Activated CD4-positive, alpha-beta T cell treated with anti-CD3 and anti-CD28 coated beads, Interleukin-2, amount 50 U/mL, for 1 hour (primary cell): ENCODE results near the gene MED8.
"Not testable (repeated sequence)": the region's sequence is repeated elsewhere in the genome, so short reads cannot be mapped to it uniquely, and the experiment has no call there.

Experiments
- DNase-seq: peaks from one replicate; pipeline ENCODE4 v3.0.0-alpha.2; 2020

Gene MED8

DNA sequence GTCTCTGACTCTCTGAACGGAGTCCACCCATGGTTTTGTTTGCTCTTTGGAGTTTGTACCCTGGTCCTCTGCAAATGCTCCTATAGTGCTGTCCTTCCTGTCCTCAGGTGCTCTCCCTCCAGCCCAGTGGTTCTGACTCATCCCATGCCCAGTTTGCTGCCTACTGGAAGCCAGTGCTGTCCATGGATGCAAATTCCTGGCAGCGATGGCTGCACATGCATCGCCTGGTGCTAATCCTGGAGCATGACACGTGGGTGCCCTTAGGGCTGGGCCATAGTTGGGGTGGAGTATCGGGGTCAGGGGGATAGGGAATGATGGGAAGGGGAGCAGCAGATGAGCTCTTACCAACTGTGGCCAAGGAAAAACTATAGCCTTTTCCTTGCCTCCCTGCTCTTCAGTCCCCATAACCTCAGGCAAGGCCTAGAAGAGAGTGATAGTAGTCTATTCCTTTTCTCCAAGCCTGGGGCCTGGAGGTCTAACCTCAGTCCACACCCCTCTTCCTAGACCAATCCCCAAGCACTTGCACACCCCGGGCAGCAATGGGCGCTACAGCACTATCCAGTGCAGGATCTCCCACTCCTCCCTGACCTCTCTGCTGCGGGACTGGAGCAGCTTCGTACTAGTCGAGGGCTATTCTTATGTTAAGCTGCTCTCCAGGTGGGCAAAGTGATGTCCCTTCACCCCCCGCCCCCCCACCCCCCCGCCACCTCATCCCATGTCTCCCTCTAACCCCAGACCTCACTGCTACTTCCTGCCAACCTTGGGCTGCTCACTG is 32.6 kb upstream of the MED8 start:
- no peak for DNase-seq

DNA sequence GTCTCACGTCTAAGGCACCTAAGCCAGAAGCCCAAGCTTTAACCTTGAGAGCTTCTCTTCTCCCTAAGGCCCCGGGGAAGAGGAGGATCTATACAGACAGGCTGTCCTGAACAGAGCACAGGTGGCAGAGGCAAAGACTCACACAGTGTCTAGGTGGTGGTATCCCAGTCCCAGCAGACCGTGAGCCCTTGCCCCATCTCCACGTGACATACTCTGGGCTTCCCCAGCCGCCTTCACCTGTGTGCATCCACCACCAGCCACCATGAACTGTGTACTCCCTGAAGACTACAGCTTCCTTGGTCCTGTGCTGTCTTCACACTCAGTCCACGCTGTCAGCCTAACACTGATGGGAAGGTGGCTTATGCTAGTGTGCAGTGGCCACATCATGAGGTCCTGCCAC is 31.8 kb upstream of the MED8 start:
- DNase-seq: no peak

- DNase-seq: no peak
These were observed 31.3 kb upstream of the MED8 start for GRCh38 chr1:43420874-43421273.

- no peak for DNase-seq
These were observed 30.2 kb upstream of the MED8 start for GRCh38 chr1:43419627-43420425.

- DNase-seq: no peak
These were observed 29.3 kb upstream of the MED8 start for GRCh38 chr1:43418858-43419257.

- no peak for DNase-seq
These were observed 26.3 kb upstream of the MED8 start for GRCh38 chr1:43415901-43416300.

DNA sequence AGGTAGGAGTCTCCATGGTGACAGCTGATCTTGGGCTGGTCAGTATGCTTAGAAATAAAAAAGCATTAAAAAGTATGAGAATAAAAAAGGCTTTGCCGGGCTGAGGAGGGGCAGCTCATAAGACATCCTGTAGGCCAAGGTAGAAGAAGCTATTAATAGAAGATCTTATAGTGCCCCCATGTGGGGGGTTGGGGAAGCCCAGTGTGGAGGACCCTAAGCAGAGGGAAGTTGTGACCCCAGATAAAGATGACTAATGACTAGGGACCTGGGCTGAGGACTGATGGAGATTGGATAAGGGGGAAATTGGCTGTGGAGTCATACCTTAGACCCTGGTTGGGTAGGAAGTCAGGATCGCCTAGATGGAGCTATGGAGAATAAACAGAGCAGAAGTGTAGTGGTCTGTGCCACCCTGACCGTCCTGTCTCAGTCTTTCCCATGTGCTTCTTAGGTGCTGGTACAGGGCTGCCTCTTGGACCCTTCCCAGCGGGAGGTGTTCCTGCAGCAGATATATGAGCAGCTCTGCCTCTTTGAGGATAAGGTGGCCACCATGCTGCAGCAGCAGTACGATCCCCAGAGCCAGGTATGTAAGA is 25.1 kb upstream of the MED8 start:
- DNase-seq: peak; percentile 64

DNA sequence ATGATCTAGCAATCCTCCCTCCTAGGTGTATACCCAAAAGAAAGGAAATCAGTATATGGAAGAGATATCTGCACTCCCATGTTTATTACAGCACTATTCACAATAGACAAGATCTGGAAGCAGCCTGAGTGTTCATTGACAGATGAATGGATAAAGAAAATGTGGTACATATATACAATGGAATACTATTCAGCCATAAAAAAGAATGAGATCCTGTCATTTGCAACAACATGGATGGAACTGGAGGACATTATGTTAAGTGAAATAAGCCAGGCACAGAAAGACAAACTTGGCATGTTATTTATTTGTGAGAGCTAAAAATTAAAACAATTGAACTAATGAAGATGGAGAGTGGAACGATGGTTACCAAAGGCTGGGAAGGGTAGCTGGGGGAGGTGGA is 23.8 kb upstream of the MED8 start:
- not testable (repeated sequence) for DNase-seq

DNA sequence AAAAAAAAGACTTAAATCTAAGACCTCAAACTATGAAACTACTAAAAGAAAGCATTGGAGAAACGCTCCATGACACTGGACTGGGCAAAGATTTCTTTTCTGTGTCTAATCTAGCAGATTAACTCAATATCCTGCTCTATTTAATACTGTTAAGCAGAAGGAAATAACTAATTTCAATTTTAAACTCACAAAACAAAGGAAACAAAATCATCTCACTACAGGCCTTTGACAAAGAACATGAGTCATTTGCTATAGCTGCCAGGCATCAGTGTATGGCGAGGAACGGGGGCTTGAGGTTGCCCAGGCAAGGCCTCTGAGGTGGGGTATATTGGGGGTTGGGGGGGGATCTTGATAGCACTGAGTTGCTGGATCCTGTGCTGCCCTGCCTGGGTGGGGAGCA is 21.0 kb upstream of the MED8 start:
- DNase-seq: no peak

- DNase-seq: no peak
These were observed 16.3 kb upstream of the MED8 start for GRCh38 chr1:43405876-43406234.

DNA sequence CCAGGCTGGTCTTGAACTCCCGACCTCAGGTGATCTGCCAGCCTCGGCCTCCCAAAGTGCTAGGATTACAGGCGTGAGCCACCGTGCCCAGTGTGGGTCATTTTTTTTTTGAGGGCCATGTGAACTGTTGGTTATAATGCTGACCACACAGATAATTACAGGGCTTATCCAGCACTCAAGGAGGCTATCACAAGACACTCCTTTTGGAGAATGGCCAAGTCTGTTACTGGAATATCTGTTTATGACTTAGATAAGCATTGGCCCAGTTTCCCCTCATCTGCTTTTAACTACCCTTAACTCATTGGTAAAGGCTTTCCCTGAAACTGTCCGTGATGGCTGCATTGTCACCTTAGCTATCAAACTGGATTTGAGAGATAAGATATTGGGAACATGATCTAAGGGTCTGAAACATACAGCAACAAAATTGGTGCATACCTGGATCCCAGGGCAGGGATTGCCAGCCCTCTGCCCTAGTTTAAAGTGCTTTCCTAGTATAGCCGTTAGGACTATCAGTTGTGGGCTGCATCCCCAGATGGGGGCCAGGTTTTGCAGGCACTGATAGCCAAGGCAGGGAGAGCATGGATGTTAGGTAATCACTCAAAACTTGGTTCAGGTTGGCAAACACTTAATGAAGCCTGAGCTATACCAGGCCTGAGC is 15.7 kb upstream of the MED8 start:
- no peak for DNase-seq

DNA sequence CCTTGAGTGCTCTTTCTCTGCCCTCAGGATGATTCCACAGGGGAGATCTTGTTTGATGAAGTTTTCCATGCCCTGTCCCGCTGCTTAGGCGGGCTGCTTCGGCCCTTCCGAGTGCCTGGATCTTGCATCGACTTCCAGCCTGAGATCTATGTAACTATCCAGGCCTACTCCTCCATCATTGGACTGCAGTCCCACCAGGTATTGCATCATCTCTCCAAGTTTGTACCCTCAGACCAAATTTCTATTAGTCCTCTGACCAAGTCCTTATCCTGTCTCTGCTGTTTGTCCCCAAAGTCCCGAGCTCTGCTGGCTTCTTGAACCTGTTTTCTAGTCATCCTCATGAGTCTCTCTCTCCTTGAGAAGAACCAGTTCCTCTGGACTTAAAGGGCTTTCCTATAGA is 14.8 kb upstream of the MED8 start:
- no peak for DNase-seq

- DNase-seq: no peak
These were observed 12.7 kb upstream of the MED8 start for GRCh38 chr1:43402089-43402865.

- DNase-seq: not testable (repeated sequence)
These were observed 10.8 kb upstream of the MED8 start for GRCh38 chr1:43400441-43400840.

GRCh38 chr1:43398227-43398626 is 8.6 kb upstream of the MED8 start:
- no peak for DNase-seq

DNA sequence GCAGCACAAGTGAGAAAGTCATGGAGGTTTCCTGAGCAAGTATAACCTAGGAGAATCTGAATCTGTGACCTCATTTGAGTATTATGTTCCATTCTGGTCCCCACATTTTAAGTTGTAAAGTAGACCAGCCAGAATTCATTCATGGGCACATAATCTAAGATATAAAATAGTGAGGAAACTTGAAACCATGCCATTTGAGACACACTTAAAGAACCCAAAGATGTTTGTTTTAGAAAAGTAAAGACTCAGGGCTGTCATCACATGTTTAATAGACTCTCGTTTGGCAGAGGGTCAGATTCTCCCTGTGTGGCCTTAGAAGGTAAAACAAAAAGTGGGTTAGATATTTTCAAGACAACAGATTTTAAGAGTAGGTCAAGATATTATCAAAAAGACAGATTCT is 6.5 kb upstream of the MED8 start:
- DNase-seq: no peak

DNA sequence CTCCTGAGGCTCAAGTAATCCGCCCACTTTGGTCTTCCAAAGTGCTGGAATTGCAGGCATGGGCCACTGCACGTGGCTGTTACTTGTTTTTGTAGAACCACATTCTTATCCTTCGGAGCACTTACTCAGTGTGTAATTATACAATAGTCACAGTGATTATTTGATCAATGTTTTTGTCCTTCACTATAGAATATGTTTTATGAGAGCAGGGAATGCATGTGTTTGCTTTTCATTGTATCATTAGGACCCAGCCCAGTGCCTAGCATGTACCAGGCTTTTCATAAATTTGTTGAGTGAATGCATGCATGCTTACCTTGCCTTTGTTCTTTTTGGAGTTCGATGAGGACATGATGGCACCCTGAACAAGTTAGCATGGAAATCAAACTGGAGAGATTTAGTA is 5.9 kb upstream of the MED8 start:
- no peak for DNase-seq

- DNase-seq: no peak
These were observed 3.1 kb upstream of the MED8 start for GRCh38 chr1:43392702-43393101.

- DNase-seq: no peak
These were observed 987 bp downstream of the MED8 start for GRCh38 chr1:43388613-43389012.

- DNase-seq: no peak
These were observed 1.5 kb downstream of the MED8 start for GRCh38 chr1:43387976-43388599.

DNA sequence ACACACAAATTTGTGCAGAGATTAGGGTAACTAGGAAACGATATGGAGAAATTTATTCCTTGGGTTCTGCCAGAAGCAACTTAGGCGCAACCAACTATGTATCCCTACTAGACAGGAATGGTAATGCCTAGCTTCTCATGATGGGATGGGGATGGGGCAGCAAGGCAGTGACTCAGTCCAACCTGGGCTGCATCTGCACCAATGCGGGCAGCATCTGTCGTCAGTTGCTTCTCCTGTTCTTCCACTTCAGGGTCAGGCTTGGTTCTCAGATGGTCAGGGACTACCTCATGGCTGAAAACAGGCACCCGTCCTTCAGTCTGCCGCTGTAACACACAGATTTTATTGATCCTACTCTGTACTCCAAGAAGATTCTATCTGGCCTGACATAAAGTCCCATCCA is 2.9 kb downstream of the MED8 start:
- DNase-seq: no peak

- no peak for DNase-seq
These were observed 6.2 kb downstream of the MED8 start for GRCh38 chr1:43383449-43383848.
